Neural cell (in vitro differentiated cells): ENCODE results near the gene DSG4.

Experiments
- EP300 ChIP-seq: fragments of 450-650 bp; conservative IDR thresholded peaks from 2 replicates; pipeline ENCODE4 v1.6.1; 2014; ENCODE audit warnings: antibody characterized with exemption, mild to moderate bottlenecking, moderate library complexity; ENCODE audit not compliant: poor library complexity, severe bottlenecking
- EZH2 ChIP-seq: fragments of 200-600, 300-800 bp; shearing (Covaris generic), sonication (generic); IDR thresholded peaks from 2 replicates; pipeline ENCODE4 v1.6.1; 2014; ENCODE audit warnings: antibody characterized with exemption, low read length, borderline replicate concordance, mild to moderate bottlenecking; ENCODE audit not compliant: insufficient read depth, poor library complexity, severe bottlenecking
- TF ChIP-seq, protein P1 (sequence below): fragments of 450-650 bp; IDR thresholded peaks from 2 replicates; pipeline ENCODE4 v1.5.1; 2014; ENCODE audit warnings: antibody characterized with exemption, mild to moderate bottlenecking, moderate library complexity; ENCODE audit not compliant: poor library complexity, severe bottlenecking

DNA sequence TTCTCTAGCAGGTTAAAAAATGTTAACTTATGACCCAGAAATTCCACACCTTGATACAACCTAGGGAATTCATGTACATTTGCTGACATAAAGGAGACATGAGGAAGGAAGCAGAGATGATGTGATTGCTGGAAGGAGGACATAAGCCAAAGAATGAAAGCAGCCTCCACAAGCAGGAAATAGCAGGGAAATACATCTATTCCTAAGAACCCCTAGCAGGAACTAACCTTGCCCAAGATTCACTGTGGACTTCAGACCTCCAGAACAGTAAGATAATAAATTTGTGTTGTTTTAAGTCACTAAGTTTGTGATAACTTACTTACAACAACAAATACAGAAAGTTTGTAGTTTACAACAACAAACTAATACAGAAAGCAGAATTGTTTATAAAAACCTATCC lies 4.6 kb upstream of the DSG4 start:
- TF ChIP-seq, protein P1, sequence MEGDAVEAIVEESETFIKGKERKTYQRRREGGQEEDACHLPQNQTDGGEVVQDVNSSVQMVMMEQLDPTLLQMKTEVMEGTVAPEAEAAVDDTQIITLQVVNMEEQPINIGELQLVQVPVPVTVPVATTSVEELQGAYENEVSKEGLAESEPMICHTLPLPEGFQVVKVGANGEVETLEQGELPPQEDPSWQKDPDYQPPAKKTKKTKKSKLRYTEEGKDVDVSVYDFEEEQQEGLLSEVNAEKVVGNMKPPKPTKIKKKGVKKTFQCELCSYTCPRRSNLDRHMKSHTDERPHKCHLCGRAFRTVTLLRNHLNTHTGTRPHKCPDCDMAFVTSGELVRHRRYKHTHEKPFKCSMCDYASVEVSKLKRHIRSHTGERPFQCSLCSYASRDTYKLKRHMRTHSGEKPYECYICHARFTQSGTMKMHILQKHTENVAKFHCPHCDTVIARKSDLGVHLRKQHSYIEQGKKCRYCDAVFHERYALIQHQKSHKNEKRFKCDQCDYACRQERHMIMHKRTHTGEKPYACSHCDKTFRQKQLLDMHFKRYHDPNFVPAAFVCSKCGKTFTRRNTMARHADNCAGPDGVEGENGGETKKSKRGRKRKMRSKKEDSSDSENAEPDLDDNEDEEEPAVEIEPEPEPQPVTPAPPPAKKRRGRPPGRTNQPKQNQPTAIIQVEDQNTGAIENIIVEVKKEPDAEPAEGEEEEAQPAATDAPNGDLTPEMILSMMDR = no peak
- TF ChIP-seq EP300 (no peak), EZH2 (no peak)
